Astrocyte of the spinal cord (primary cell): ENCODE results near the gene IGSF3.
"Not testable (repeated sequence)": the region's sequence is repeated elsewhere in the genome, so short reads cannot be mapped to it uniquely, and the experiment has no call there.

Experiments used
- DNase-seq: peaks from one replicate; pipeline ENCODE4 v3.0.0; 2011; ENCODE audit warnings: low read depth, low spot score
- H3K4me3 ChIP-seq: 2 replicates; pipeline ENCODE4 v1.5.1; 2011; ENCODE audit warnings: low read depth, mild to moderate bottlenecking, low read length, moderate library complexity
- CTCF ChIP-seq: IDR thresholded peaks from 2 replicates; pipeline ENCODE4 v1.5.1; 2012; ENCODE audit warnings: low read depth, mild to moderate bottlenecking, low read length, inconsistent platforms
- in situ Hi-C: cut with HindIII; loops from 2 replicates; pipeline ENCODE4 v1.10.0; 2017; ENCODE audit warnings: low sequenced_read_pairs

Gene IGSF3

GRCh38 chr1:116654351-116654750, 13.2 kb downstream of the IGSF3 start:
- TF ChIP-seq CTCF: no peak
- H3K4me3 ChIP-seq: no peak overlapping the region
- DNase-seq: no peak
- in situ Hi-C loops: no loop called here

- H3K4me3 ChIP-seq, in situ Hi-C loops, DNase-seq: not testable (repeated sequence)
Measured at GRCh38 chr1:116652598-116652997, 14.9 kb downstream of the IGSF3 start.

GRCh38 chr1:116650781-116651180, 16.8 kb downstream of the IGSF3 start:
- DNase-seq, in situ Hi-C loops, H3K4me3 ChIP-seq: not testable (repeated sequence)

GRCh38 chr1:116649041-116649440, 18.5 kb downstream of the IGSF3 start:
- H3K4me3 ChIP-seq, in situ Hi-C loops, DNase-seq: not testable (repeated sequence)

GRCh38 chr1:116648325-116648724, 19.2 kb downstream of the IGSF3 start:
- H3K4me3 ChIP-seq, in situ Hi-C loops, DNase-seq: not testable (repeated sequence)

- H3K4me3 ChIP-seq, DNase-seq, in situ Hi-C loops: not testable (repeated sequence)
Measured at GRCh38 chr1:116647186-116647585, 20.3 kb downstream of the IGSF3 start.

GRCh38 chr1:116646673-116647170, 20.8 kb downstream of the IGSF3 start:
- peak; percentile 27 for DNase-seq
- in situ Hi-C loops, H3K4me3 ChIP-seq: not testable (repeated sequence)

GRCh38 chr1:116645802-116646672, 21.5 kb downstream of the IGSF3 start:
- DNase-seq, in situ Hi-C loops, H3K4me3 ChIP-seq: not testable (repeated sequence)

GRCh38 chr1:116644993-116645392, 22.5 kb downstream of the IGSF3 start:
- H3K4me3 ChIP-seq, DNase-seq, in situ Hi-C loops: not testable (repeated sequence)

GRCh38 chr1:116644096-116644495, 23.4 kb downstream of the IGSF3 start:
- H3K4me3 ChIP-seq, in situ Hi-C loops, DNase-seq: not testable (repeated sequence)

GRCh38 chr1:116643281-116643751, 24.2 kb downstream of the IGSF3 start:
- DNase-seq, H3K4me3 ChIP-seq, in situ Hi-C loops: not testable (repeated sequence)

- DNase-seq, H3K4me3 ChIP-seq, in situ Hi-C loops: not testable (repeated sequence)
Measured at GRCh38 chr1:116642311-116643280, 24.9 kb downstream of the IGSF3 start.

- H3K4me3 ChIP-seq, in situ Hi-C loops, DNase-seq: not testable (repeated sequence)
Measured at GRCh38 chr1:116637583-116637982, 29.9 kb downstream of the IGSF3 start.

- H3K4me3 ChIP-seq, DNase-seq, in situ Hi-C loops: not testable (repeated sequence)
Measured at GRCh38 chr1:116636584-116636983, 30.9 kb downstream of the IGSF3 start.

- DNase-seq, H3K4me3 ChIP-seq, in situ Hi-C loops: not testable (repeated sequence)
Measured at GRCh38 chr1:116634386-116634785, 33.1 kb downstream of the IGSF3 start.
